22Rv1 (cell line): Measurements from ENCODE around the gene OR8S1.

Experiments
- CTCF ChIP-seq: fragments of 450-650 bp; IDR thresholded peaks from 2 replicates; pipeline ENCODE4 v1.5.1; 2017; ENCODE audit warnings: mild to moderate bottlenecking
- ZFX ChIP-seq: fragments of 450-650 bp; IDR thresholded peaks from 2 replicates; pipeline ENCODE4 v1.6.1; 2017; ENCODE audit warnings: antibody characterized with exemption, borderline replicate concordance

DNA sequence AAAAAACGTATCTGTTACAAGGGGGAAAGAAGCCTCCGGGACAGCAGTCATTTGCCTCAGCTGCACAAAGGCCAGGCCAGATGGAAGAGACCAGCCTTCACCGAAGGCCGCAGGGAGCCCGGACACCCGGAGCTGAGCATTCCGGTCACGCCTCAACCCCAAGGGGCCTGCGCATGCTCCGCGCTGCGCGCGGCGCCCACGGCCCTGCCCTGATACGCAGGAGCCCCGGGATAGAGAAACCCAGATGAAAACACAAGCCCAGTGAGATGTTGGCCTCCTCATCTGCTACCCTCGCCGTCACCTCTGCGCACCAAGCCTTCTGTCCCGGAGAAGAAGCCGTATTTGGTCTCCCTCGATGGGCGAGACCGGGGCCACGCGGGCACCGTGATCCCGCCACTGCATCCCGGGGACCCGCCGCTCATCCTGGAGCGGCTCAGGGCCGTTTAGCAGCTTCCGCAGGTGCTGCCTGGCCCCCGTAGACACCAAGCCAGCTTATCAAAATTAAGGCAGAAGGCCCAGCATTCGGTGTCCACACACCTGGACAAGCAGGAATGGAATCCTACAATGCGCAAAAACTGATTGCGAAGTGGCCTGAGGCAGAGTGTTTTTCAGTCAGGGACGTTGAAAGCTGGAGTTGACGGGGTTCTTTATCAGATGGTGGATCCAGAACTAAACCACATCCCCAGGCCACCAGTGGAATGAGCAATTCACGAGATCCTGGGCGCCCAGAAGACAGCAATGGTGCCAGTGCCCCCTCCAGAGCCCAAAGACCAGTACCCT lies 2.6 kb downstream of the OR8S1 start:
- no peak for TF ChIP-seq CTCF
- no peak for TF ChIP-seq ZFX
